Immature natural killer cell (primary cell): Measurements from ENCODE around the gene SPSB2. TPM values are rescaled to one million over a fixed set of nuclear protein-coding genes. Genes with fewer than 3 reads are reported as not detected.
A peak's percentile ranks its signal among the peaks of the same experiment; 100 is the strongest.

Experiments
- DNase-seq, 3 donors: peaks; one replicate each; pipeline ENCODE4 v3.0.0; 2022; ENCODE audit warnings: mixed read lengths in 1 of 3
- H3K27ac Mint-ChIP-seq, 6 donors: one replicate each; pipeline ENCODE4 v1.8.0; 2020; ENCODE audit warnings: mixed read lengths in 6 of 6, mild to moderate bottlenecking in 5 of 6, inconsistent platforms in 4 of 6, moderate library complexity in 3 of 6
- H3K27me3 Mint-ChIP-seq, 3 donors: one replicate each; pipeline ENCODE4 v1.8.0; 2020 to 2021; ENCODE audit warnings: low read depth in 3 of 3, mild to moderate bottlenecking in 3 of 3, mixed read lengths in 3 of 3, moderate library complexity in 3 of 3, inconsistent platforms in 1 of 3
- H3K36me3 Mint-ChIP-seq, 3 donors: one replicate each; pipeline ENCODE4 v1.8.0; 2020; ENCODE audit warnings: mixed read lengths in 3 of 3, inconsistent platforms in 2 of 3, mild to moderate bottlenecking in 2 of 3
- H3K4me1 Mint-ChIP-seq, 2 donors: one replicate each; pipeline ENCODE4 v1.8.0; 2020; ENCODE audit warnings: inconsistent platforms in 2 of 2, mild to moderate bottlenecking in 2 of 2, mixed read lengths in 2 of 2, moderate library complexity in 1 of 2
- H3K4me3 Mint-ChIP-seq, 5 donors: one replicate each; pipeline ENCODE4 v1.8.0; 2020; ENCODE audit warnings: mild to moderate bottlenecking in 5 of 5, mixed read lengths in 5 of 5, inconsistent platforms in 3 of 5, moderate library complexity in 3 of 5
- H3K9me3 Mint-ChIP-seq, 6 donors: one replicate each; pipeline ENCODE4 v1.8.0; 2020; ENCODE audit warnings: mild to moderate bottlenecking in 6 of 6, mixed read lengths in 6 of 6, inconsistent platforms in 4 of 6, moderate library complexity in 3 of 6
- polyA plus RNA-seq, 3 donors: library from polyadenylated mRNA; unstranded; fragments of 300-500 nt; fragmentation: Illumina TruSeq; gene quantifications; one replicate each; pipeline ENCODE4 v1.2.3, GENCODE V29; 2021

SPSB2 gene
- polyA plus RNA-seq, 3 donors from 2014 or later = 11.2 to 17.0 (median 11.4) TPM

DNA sequence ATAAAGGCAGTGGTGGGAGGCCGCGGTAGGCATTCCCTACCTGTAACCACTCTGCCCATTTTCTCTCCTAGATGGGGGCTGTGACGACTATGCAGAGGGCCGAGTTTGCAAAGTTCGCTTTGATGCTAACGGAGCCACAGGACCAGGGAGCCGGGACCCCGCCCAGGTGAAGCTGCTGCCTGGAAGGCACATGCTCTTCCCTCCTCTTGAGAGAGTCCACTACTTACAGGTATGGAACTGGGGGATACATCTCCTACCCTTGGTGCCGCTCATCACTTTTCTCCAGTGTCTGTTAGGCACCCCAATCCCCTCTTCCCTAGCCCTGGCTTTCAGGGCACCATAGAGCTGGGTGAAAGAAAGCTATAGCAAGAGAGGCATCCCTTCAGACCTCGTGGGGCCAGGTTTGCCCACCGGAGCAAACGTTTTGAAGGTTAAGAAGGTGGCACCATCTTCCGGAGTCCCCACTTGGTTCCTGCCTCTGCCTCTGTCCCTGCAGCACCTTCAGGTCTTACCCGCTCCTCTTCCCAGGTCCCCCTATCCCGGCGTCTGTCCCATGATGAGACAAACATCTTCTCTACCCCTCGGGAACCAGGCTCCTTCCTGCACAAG is 46.9 kb downstream of the SPSB2 start:
- H3K4me1 Mint-ChIP-seq = peaks cover 13 to 14% of the 10 kb centered on the region in 2 donors
- H3K27ac Mint-ChIP-seq = no peak overlapping the region
- H3K36me3 Mint-ChIP-seq = no peaks in the 10 kb centered on the region
- H3K4me3 Mint-ChIP-seq = no peak overlapping the region
- DNase-seq = no peak
- H3K27me3 Mint-ChIP-seq = peaks cover 24 to 41% (median 40%) of the 10 kb centered on the region in 3 donors
- peaks cover 0 to 1% (median 0%) of the 10 kb centered on the region in 6 donors for H3K9me3 Mint-ChIP-seq

DNA sequence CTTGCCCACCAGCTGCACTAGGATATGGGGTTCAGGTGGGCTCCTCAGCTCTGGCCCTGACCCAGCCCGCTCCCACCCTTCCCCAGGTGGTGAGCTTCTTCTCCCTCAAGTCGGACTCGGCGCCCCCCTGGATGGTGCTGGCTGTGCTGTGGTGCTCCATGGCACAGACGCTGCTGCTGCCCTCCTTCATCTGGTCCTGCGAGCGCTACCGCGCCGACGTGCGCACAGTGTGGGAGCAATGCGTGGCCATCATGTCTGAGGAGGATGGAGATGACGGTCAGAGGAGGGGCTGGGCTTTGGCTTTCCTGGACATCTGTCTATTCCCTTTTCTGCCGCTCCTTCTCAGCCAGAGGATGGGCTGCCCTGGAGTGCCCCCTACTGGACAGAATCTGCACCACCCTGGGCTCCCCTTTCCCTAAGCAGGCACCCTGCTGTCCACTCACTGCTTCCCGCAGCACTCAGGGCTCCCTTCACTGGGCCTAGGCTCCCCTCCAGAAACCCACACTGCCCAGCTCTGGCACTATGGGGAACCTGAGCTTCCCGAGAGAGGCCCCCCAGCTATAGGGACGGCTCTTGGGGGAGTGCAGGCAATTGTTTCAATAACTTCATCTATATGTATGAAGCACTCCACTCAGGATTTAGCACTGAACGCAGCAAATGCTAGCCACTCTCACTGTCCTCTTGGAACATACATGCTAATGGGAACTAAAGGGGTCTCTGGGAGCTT is 47.5 kb downstream of the SPSB2 start:
- Mint-ChIP-seq H3K4me3 (no peak overlapping the region), H3K4me1 (peaks cover 13 to 18% of the 10 kb centered on the region in 2 donors), H3K27ac (no peak overlapping the region), H3K27me3 (peaks cover 24 to 45% (median 43%) of the 10 kb centered on the region in 3 donors), H3K36me3 (no peaks in the 10 kb centered on the region), H3K9me3 (peaks cover 0 to 1% (median 0%) of the 10 kb centered on the region in 6 donors)
- peak; percentile 51 to 64 (median 57) for DNase-seq

DNA sequence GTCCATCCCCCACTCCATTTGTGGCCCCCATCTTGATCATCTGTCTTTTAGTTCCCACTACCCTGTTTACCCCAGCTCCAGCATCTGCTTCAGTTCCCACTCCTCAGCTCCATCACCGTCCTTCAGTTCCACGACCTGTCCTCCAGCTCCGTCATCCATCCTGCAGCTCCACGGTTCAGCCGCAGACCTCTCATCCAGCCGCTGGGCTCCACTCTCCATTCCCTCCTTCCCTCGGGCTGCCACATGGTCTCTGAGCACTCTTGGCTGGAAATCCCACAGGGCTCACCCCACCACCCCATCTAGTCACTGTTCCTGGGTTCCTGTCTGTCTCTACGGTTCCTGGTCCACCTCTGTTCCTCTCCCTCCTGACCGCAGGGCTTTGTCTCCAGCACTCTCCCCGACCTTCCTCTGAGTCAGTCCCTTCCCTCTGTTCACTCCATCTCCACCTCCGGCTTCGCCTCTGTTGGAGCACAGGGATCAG is 48.2 kb downstream of the SPSB2 start:
- no peak overlapping the region for H3K4me3 Mint-ChIP-seq
- peaks cover 0 to 1% (median 0%) of the 10 kb centered on the region in 6 donors for H3K9me3 Mint-ChIP-seq
- H3K27ac Mint-ChIP-seq = no peak overlapping the region
- H3K27me3 Mint-ChIP-seq = peaks cover 22 to 43% (median 39%) of the 10 kb centered on the region in 3 donors
- H3K36me3 Mint-ChIP-seq = no peaks in the 10 kb centered on the region
- H3K4me1 Mint-ChIP-seq = peaks cover 13 to 18% of the 10 kb centered on the region in 2 donors
- DNase-seq = no peak

DNA sequence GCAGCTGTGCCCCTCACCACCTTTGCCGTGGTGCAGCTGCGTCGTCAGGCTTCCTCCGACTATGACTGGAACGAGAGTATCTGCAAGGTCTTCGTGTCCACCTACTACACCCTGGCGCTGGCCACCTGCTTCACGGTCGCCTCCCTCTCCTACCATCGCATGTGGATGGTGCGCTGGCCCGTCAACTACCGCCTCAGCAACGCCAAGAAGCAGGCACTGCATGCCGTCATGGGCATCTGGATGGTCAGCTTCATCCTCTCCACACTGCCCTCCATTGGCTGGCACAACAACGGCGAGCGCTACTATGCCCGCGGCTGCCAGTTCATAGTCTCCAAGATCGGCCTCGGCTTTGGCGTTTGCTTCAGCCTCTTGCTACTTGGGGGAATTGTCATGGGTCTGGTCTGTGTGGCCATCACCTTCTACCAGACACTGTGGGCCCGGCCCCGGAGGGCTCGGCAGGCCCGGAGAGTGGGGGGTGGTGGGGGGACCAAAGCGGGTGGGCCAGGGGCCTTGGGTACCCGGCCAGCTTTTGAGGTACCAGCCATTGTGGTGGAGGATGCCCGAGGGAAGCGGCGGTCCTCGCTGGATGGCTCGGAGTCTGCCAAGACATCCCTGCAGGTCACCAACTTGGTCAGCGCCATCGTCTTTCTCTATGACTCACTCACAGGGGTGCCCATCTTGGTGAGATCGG is 48.9 kb downstream of the SPSB2 start:
- Mint-ChIP-seq H3K27ac (no peak overlapping the region), H3K27me3 (peaks cover 19 to 41% (median 37%) of the 10 kb centered on the region in 3 donors), H3K9me3 (peaks cover 0 to 1% (median 0%) of the 10 kb centered on the region in 6 donors), H3K36me3 (no peaks in the 10 kb centered on the region), H3K4me1 (peaks cover 11 to 15% of the 10 kb centered on the region in 2 donors), H3K4me3 (no peak overlapping the region)
- no peak for DNase-seq

DNA sequence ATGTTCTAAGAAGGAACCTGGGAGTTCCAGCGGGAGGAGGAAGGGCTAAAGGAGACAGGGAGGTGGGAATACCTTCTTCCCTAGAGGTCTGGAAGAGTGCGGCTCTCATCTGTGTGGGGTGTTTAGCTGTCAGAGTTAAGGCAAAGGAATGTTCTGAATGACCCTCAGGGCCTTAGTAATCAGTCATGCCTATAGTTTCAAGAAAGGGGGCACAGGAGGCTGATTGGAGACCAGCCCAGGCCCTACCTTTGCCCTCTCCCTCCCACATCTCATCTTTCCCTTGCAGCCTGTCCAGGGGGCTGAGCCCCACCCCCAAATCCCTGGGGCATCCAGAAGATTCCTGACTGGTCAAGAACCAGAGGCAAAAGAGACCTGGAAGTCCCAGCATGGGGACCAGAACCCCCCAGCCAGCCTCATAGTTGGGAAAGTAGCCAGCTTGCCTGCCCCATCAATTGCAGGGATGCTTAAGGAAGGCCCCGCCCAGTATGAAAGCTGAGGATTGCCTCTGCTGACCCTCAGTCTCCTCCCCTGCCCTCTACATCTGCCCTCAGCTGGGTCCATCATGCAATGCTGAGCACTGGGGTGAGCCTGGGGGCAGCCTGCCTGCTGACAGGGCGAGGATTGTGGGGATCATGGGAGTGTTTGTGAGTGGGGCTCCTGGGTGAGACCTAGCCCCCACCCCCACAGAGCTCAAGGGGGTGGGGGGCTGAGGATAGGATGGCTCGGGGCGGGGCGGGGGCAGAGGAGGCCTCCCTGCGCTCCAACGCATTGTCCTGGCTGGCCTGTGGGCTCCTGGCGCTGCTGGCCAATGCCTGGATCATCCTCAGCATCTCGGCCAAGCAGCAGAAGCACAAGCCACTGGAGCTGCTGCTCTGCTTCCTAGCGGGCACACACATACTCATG is 49.7 kb downstream of the SPSB2 start:
- no peak overlapping the region for H3K4me3 Mint-ChIP-seq

DNA sequence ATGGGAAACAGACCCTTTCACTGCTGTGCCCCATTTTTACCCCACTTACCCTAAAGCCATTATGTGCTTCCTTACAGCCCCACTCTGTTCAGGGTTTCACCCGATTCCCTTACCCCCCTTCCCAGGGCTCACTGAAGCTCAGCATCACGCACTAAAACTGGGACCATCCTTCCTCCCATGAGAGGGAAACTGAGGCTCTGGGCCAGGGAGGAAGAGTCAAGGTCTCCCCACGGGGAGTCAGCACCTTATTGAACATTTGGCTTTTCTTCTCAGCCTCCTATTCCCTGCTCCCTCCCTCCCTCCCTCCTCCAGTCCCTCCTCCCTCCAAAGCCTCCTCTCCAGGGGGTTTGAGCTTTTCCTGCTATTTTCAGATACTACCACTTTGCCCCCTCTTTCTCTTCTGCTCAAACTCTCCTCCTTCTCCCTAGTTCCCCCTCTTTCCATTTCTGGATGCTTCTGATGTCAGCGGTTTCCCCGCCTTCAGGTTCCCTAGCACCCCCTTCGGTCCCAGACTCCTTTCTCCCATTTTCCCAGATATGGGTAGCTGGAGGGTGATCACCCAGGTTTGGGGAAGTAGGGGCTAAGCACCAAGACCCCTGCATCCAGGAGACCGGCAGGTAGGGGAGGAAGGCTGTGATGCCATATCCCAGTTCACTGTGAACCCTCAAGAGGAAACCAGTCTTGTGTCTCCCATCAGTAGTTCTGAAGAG is 50.5 kb downstream of the SPSB2 start:
- peaks cover 19 to 37% (median 34%) of the 10 kb centered on the region in 3 donors for H3K27me3 Mint-ChIP-seq
- H3K4me1 Mint-ChIP-seq = peaks cover 0 to 8% of the 10 kb centered on the region in 2 donors
- DNase-seq = no peak
- peak overlapping the region in 1 of 6 donors; percentile 25 for H3K27ac Mint-ChIP-seq
- H3K4me3 Mint-ChIP-seq = no peak overlapping the region
- H3K36me3 Mint-ChIP-seq = no peaks in the 10 kb centered on the region
- H3K9me3 Mint-ChIP-seq = peaks cover 0 to 1% (median 0%) of the 10 kb centered on the region in 6 donors

More for the DNA sequence above, 49.7 kb downstream of the SPSB2 start:
- Mint-ChIP-seq H3K9me3 (peaks cover 0 to 1% (median 0%) of the 10 kb centered on the region in 6 donors), H3K36me3 (no peaks in the 10 kb centered on the region), H3K27me3 (peaks cover 17 to 37% (median 37%) of the 10 kb centered on the region in 3 donors), H3K27ac (peak overlapping the region in 1 of 6 donors; percentile 25), H3K4me1 (peaks cover 6 to 11% of the 10 kb centered on the region in 2 donors)
- DNase-seq = no peak

DNA sequence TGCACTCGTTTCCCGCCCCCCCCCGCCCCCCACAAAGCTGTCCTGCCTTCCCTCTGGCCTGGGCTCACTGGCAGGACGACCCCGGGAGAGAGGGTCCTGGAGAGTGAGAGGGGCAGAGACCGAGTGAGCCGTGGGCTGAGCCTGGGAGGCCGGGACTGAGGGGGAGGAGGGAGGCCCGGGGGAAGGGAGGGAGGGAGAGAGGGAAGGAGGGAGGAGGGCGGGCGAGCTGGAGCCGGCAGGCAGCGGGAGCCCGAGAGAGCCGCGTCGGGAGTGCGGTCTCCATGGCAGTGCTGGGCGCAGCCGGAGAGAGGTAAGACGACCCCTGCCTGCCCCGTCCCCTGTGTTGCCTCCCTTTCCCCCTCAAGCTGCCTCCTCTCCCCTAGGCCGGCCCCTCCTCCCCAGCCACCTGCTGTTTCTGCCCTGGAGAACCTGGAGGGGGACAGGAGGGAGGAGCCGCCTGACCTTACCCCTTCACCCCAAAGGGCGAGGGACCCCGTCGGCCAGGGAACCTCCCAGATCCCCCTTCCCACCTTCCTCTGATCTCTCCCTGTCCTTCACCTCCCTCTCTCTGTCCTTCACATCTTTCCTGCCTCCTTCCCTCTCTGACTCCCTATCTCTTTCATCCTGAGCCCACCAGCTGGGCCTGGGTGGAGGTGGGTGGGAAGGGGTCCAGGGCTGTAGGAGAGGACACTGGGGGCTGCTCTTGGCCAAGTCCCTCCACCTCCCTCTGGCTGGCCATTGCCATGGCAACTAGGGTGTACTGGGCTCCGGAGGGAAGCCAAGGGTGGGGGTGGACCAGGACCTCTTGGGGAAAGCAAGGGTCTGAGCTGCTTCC is 51.3 kb downstream of the SPSB2 start, which contains the start of gene GPR162:
Gene GPR162, plus strand, starts transcription at position 231 of the 835 bp plus-strand sequence. CDS start 2,078 bp downstream, outside the sequence.
- Mint-ChIP-seq H3K4me3 (peak within 1 kb of the TSS in 3 of 5 donors; percentile 33 to 59 (median 41)), H3K36me3 (no peaks in the 10 kb centered on the region), H3K27ac (no peak within 1 kb of the TSS), H3K27me3 (peaks cover 19 to 31% (median 29%) of the 10 kb centered on the region in 3 donors), H3K9me3 (no peaks in the 10 kb centered on the region), H3K4me1 (peaks cover 0 to 5% of the 10 kb centered on the region in 2 donors)
- no peak for DNase-seq

Other genes starting within 250 kb of the SPSB2 start
- 10 to 100 TPM in 2 of 3 donors, 1 to 10 TPM in 1; 9.6 to 36.1 (median 11.6) TPM for gene LPAR5, start 237.3 kb downstream of the SPSB2 start, polyA plus RNA-seq
- 10 to 100 TPM in 1 of 3 donors, 1 to 10 TPM in 1, not detected in 1; 4.2 to 10.2 TPM for gene ACRBP, start 225.9 kb downstream of the SPSB2 start, polyA plus RNA-seq
- gene ING4, start 210.2 kb downstream of the SPSB2 start, polyA plus RNA-seq = 100 to 1,000 TPM in 1 of 3 donors, 10 to 100 TPM in 2; 60.7 to 156 (median 93.9) TPM
- 10 to 100 TPM; 14.6 to 41.5 (median 31.6) TPM for gene ZNF384, start 183.9 kb downstream of the SPSB2 start, polyA plus RNA-seq
- gene PIANP, start 172.5 kb downstream of the SPSB2 start, polyA plus RNA-seq = not detected
- gene COPS7A, start 149.3 kb downstream of the SPSB2 start, polyA plus RNA-seq = 10 to 100 TPM; 34.1 to 62.1 (median 45.6) TPM
- gene MLF2, start 120.2 kb downstream of the SPSB2 start, polyA plus RNA-seq = 100 to 1,000 TPM; 102 to 165 (median 155) TPM
- 1 to 10 TPM in 2 of 3 donors, under 1 TPM in 1; 0.40 to 8.0 (median 4.9) TPM for gene PTMS, start 106.9 kb downstream of the SPSB2 start, polyA plus RNA-seq
- gene LAG3, start 100.8 kb downstream of the SPSB2 start, polyA plus RNA-seq = 1 to 10 TPM; 1.3 to 8.3 (median 1.6) TPM
- gene CD4, start 83.8 kb downstream of the SPSB2 start, polyA plus RNA-seq = 10 to 100 TPM in 1 of 3 donors, 1 to 10 TPM in 2; 2.0 to 11.7 (median 6.6) TPM
- not detected for gene GPR162, start 51.5 kb downstream of the SPSB2 start, polyA plus RNA-seq
- not detected for gene P3H3, start 44.9 kb downstream of the SPSB2 start, polyA plus RNA-seq
- gene GNB3, start 32.4 kb downstream of the SPSB2 start, polyA plus RNA-seq = not detected
- gene CDCA3, start 22.0 kb downstream of the SPSB2 start, polyA plus RNA-seq = 1 to 10 TPM in 1 of 3 donors, under 1 TPM in 1, not detected in 1; 0.99 to 1.5 TPM
- gene USP5, start 21.2 kb downstream of the SPSB2 start, polyA plus RNA-seq = 10 to 100 TPM; 41.3 to 54.0 (median 52.0) TPM
- 1,000 to 10,000 TPM in 1 of 3 donors, 100 to 1,000 TPM in 2; 801 to 1,209 (median 811) TPM for gene TPI1, start 5.8 kb downstream of the SPSB2 start, polyA plus RNA-seq
- gene LRRC23, start 31.5 kb upstream of the SPSB2 start, polyA plus RNA-seq = 1 to 10 TPM; 2.3 to 4.4 (median 2.4) TPM
- gene ENO2, start 41.3 kb upstream of the SPSB2 start, polyA plus RNA-seq = 1 to 10 TPM; 2.0 to 6.5 (median 3.8) TPM
- 1 to 10 TPM in 2 of 3 donors, not detected in 1; 1.0 to 2.1 TPM for gene ATN1, start 54.7 kb upstream of the SPSB2 start, polyA plus RNA-seq
- not detected for gene RNU7-1, start 70.5 kb upstream of the SPSB2 start, polyA plus RNA-seq
- 100 to 1,000 TPM in 2 of 3 donors, 10 to 100 TPM in 1; 83.7 to 315 (median 170) TPM for gene C12orf57, start 70.7 kb upstream of the SPSB2 start, polyA plus RNA-seq
- gene PTPN6, start 78.1 kb upstream of the SPSB2 start, polyA plus RNA-seq = 100 to 1,000 TPM; 231 to 513 (median 294) TPM
- 100 to 1,000 TPM; 121 to 141 (median 136) TPM for gene PHB2, start 97.4 kb upstream of the SPSB2 start, polyA plus RNA-seq
- gene EMG1, start 97.6 kb upstream of the SPSB2 start, polyA plus RNA-seq = 10 to 100 TPM; 46.2 to 83.8 (median 65.5) TPM
- 10 to 100 TPM; 18.4 to 39.2 (median 34.8) TPM for gene LPCAT3, start 145.2 kb upstream of the SPSB2 start, polyA plus RNA-seq
- gene C1S, start 187.4 kb upstream of the SPSB2 start, polyA plus RNA-seq = not detected
- gene C1R, start 219.1 kb upstream of the SPSB2 start, polyA plus RNA-seq = 1 to 10 TPM in 1 of 3 donors, under 1 TPM in 1, not detected in 1; 0.98 to 3.9 TPM
- gene C1RL, start 235.9 kb upstream of the SPSB2 start, polyA plus RNA-seq = 10 to 100 TPM in 1 of 3 donors, 1 to 10 TPM in 1, under 1 TPM in 1; 0.75 to 10.5 (median 8.5) TPM